OCI-LY7 (cell line): ENCODE results near the gene GPX3.

Experiments
- EZH2phosphoT487 ChIP-seq: fragments of 200-600 bp; sonication (generic); IDR thresholded peaks from 2 replicates; pipeline ENCODE4 v1.6.1; 2018; ENCODE audit warnings: low read depth, borderline replicate concordance, mild to moderate bottlenecking, mixed run types, antibody characterized with exemption, low read length, moderate library complexity, mixed read lengths
- TF ChIP-seq, protein P1 (sequence below): fragments of 200-600 bp; sonication (generic); conservative IDR thresholded peaks from 2 replicates; pipeline ENCODE4 v1.5.1; 2014; ENCODE audit warnings: mild to moderate bottlenecking, antibody characterized with exemption, low read length, moderate library complexity, mixed read lengths

DNA sequence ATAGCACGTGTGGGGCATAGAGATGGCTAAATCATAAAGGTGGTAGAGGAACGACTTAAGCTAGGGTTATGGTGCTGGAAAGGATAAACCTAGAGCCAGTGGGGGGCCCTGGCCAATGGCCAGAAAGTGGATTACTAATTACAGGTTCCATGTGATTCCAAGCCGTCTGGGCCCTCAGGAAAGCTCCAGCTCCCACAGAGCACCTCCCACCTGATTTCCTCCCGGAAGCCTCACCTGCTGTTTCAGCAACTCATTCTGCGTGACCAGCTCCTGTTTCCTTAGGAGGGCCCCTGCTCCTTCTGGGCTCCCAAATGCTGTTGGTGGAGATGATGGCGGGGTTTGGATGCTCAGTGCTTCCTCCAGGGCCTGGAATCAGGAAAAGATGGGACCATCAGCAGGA lies 16.2 kb downstream of the GPX3 start:
- TF ChIP-seq, protein P1, sequence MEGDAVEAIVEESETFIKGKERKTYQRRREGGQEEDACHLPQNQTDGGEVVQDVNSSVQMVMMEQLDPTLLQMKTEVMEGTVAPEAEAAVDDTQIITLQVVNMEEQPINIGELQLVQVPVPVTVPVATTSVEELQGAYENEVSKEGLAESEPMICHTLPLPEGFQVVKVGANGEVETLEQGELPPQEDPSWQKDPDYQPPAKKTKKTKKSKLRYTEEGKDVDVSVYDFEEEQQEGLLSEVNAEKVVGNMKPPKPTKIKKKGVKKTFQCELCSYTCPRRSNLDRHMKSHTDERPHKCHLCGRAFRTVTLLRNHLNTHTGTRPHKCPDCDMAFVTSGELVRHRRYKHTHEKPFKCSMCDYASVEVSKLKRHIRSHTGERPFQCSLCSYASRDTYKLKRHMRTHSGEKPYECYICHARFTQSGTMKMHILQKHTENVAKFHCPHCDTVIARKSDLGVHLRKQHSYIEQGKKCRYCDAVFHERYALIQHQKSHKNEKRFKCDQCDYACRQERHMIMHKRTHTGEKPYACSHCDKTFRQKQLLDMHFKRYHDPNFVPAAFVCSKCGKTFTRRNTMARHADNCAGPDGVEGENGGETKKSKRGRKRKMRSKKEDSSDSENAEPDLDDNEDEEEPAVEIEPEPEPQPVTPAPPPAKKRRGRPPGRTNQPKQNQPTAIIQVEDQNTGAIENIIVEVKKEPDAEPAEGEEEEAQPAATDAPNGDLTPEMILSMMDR = no peak
- no peak for TF ChIP-seq EZH2phosphoT487
